ENCODE data around the gene SARS1. TPM values are rescaled to one million over a fixed set of nuclear protein-coding genes. Genes with fewer than 3 reads are reported as not detected.

The SARS1 gene
- total RNA-seq, 1 donor from 2014 or later, result 194 TPM

- Histone ChIP-seq H3K4me1 (peaks cover 26% of the 10 kb centered on the region), H3K27me3 (no peaks in the 10 kb centered on the region), H3K36me3 (no peaks in the 10 kb centered on the region), H3K27ac (peak overlapping the region; percentile 80), H3K4me3 (no peak overlapping the region), H3K9me3 (no peaks in the 10 kb centered on the region)
- no peak for ATAC-seq
- intact Hi-C loops (cut with DNase I), result no loop called here
- DNase-seq, result peak; percentile 57
- TF ChIP-seq CTCF (IDR thresholded peaks at IDR 0.05), result no peak
Observed at GRCh38 chr1:109252893-109253802, 39.4 kb downstream of the SARS1 start.

GRCh38 chr1:109253803-109254620 lies 40.3 kb downstream of the SARS1 start:
- Histone ChIP-seq H3K36me3 (no peaks in the 10 kb centered on the region), H3K4me3 (no peak overlapping the region), H3K27me3 (no peaks in the 10 kb centered on the region), H3K27ac (peak overlapping the region; percentile 80), H3K9me3 (no peaks in the 10 kb centered on the region), H3K4me1 (peaks cover 23% of the 10 kb centered on the region)
- TF ChIP-seq CTCF (IDR thresholded peaks at IDR 0.05), result no peak
- no peak for ATAC-seq
- DNase-seq, result no peak
- intact Hi-C loops (cut with DNase I), result no loop called here

- no peak overlapping the region for H3K4me3 ChIP-seq
- no peaks in the 10 kb centered on the region for H3K27me3 ChIP-seq
- no peaks in the 10 kb centered on the region for H3K36me3 ChIP-seq
- H3K4me1 ChIP-seq, result peaks cover 20% of the 10 kb centered on the region
- no peaks in the 10 kb centered on the region for H3K9me3 ChIP-seq
- intact Hi-C loops (cut with DNase I), result no loop called here
- no peak for TF ChIP-seq CTCF (IDR thresholded peaks at IDR 0.05)
- DNase-seq (no peak), ATAC-seq (peak; percentile 22)
- H3K27ac ChIP-seq, result peak overlapping the region; percentile 80
Observed at GRCh38 chr1:109254621-109255096, 40.9 kb downstream of the SARS1 start.

GRCh38 chr1:109255097-109255651 lies 41.5 kb downstream of the SARS1 start:
- DNase-seq (no peak), ATAC-seq (no peak)
- Histone ChIP-seq H3K27ac (no peak overlapping the region), H3K27me3 (no peaks in the 10 kb centered on the region), H3K9me3 (no peaks in the 10 kb centered on the region), H3K4me3 (no peak overlapping the region), H3K36me3 (no peaks in the 10 kb centered on the region), H3K4me1 (peaks cover 17% of the 10 kb centered on the region)
- no peak for TF ChIP-seq CTCF (IDR thresholded peaks at IDR 0.05)
- intact Hi-C loops (cut with DNase I), result no loop called here

- Histone ChIP-seq H3K4me3 (no peak overlapping the region), H3K27ac (no peak overlapping the region), H3K9me3 (no peaks in the 10 kb centered on the region), H3K4me1 (peaks cover 13% of the 10 kb centered on the region), H3K27me3 (no peaks in the 10 kb centered on the region), H3K36me3 (no peaks in the 10 kb centered on the region)
- TF ChIP-seq CTCF (IDR thresholded peaks at IDR 0.05), result no peak
- intact Hi-C loops (cut with DNase I), result no loop called here
- DNase-seq, result no peak
- no peak for ATAC-seq
Observed at GRCh38 chr1:109255678-109256077, 42.0 kb downstream of the SARS1 start.
